Measurements from ENCODE around the gene ELAVL2.

The ELAVL2 gene

DNA sequence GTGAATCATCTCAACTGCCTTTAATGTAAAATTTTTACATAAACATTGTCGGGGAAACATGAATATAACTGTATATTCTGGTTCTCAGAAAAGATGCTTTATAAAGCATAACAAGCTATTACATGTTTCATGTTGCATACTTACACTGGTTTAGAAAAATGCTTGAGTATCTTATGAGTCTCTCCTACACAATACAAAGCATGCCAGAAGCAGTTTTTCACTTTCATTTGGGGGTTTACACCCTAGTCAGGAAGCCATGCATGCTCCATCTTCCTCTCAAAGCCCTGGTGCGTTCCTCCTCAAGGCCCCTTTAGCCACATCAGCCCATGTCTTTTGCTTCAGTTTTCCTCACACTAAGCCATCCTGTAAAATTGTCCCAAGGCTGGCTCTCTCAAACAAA, 22.8 kb downstream of the ELAVL2 start:
- CTCF ChIA-PET, result no interaction called here
- no peak for TF ChIP-seq CTCF (IDR thresholded peaks at IDR 0.05; ENCODE audit: control extremely low read depth, extremely low read depth, low read depth, missing control alignments)
- POLR2A ChIA-PET, result no interaction called here
- DNase-seq (ENCODE audit: extremely low spot score), result no peak

DNA sequence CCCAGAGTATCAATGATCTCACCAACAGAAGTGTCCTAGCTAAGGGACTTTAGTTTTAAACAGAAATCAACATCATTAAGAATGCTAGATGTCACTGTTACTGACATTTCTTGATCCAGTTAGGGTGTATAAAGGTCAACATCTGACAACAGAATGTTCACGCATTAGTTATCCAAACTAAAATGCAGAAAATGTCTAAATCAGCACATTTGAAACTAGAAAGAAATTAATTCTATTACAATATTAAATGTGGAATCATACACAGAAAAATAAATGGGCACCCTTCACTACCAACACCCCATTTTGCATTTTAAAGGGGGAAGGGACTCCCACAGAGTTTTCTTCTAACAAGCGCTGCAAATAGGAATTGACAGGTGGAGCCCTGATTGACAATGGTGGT, 24.5 kb downstream of the ELAVL2 start:
- no peak for TF ChIP-seq CTCF (IDR thresholded peaks at IDR 0.05; ENCODE audit: control extremely low read depth, extremely low read depth, low read depth, missing control alignments)
- CTCF ChIA-PET, result no interaction called here
- no peak for DNase-seq (ENCODE audit: extremely low spot score)
- POLR2A ChIA-PET, result no interaction called here

DNA sequence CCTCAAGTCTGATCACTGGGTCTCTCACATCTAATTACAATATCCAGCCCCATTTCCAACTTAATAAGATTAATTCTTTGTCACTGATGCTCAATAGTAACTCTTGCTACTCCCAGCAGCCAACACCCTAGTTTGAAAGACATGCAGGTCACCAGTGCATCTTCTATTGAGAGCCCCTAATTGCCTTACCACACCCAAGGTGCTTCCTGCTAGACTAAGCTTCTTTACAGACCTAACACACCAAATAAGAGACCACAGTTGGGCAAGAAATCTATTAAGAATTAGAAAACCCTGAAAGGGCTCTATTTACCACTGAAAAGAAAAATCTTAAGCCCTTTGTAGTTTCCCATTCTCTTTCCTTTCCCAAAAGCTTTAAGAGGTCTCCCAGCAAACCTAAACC, 26.5 kb downstream of the ELAVL2 start:
- CTCF ChIA-PET, result no interaction called here
- POLR2A ChIA-PET, result no interaction called here

DNA sequence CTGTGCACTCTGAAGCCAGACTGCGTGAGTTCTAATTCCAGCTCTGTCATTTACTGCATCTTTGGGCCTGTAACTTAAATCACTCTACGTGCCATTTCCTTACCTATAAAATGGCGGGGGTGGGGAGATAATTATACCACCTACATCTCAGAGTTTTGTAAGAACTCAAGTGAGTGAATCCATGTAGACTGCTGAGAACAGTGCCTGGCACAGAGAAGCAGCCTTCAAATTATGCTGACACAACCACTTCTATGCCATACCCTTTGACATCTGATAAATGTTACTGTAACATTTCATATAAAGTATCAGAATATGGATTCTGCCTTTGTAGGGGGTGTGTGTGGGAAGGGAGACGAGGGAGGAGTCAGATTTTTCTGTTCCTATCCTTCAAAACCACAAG, 27.7 kb downstream of the ELAVL2 start:
- CTCF ChIA-PET, result no interaction called here
- DNase-seq (ENCODE audit: extremely low spot score), result no peak
- POLR2A ChIA-PET, result no interaction called here
- TF ChIP-seq CTCF (IDR thresholded peaks at IDR 0.05; ENCODE audit: control extremely low read depth, extremely low read depth, low read depth, missing control alignments), result no peak

More for the DNA sequence above, 26.5 kb downstream of the ELAVL2 start:
- no peak for TF ChIP-seq CTCF (IDR thresholded peaks at IDR 0.05; ENCODE audit: control extremely low read depth, extremely low read depth, low read depth, missing control alignments)
- DNase-seq (ENCODE audit: extremely low spot score), result no peak

- no peak for DNase-seq (ENCODE audit: extremely low spot score)
- TF ChIP-seq CTCF (IDR thresholded peaks at IDR 0.05; ENCODE audit: control extremely low read depth, extremely low read depth, low read depth, missing control alignments), result no peak
- ChIA-PET POLR2A (no interaction called here), CTCF (interaction anchor here (2.2 kb wide), 1 partner anchor 10 kb away, joined by 6 read pairs; no protein-coding TSS in a partner anchor)
Observed at GRCh38 chr9:23796209-23796608, 29.8 kb downstream of the ELAVL2 start.

DNA sequence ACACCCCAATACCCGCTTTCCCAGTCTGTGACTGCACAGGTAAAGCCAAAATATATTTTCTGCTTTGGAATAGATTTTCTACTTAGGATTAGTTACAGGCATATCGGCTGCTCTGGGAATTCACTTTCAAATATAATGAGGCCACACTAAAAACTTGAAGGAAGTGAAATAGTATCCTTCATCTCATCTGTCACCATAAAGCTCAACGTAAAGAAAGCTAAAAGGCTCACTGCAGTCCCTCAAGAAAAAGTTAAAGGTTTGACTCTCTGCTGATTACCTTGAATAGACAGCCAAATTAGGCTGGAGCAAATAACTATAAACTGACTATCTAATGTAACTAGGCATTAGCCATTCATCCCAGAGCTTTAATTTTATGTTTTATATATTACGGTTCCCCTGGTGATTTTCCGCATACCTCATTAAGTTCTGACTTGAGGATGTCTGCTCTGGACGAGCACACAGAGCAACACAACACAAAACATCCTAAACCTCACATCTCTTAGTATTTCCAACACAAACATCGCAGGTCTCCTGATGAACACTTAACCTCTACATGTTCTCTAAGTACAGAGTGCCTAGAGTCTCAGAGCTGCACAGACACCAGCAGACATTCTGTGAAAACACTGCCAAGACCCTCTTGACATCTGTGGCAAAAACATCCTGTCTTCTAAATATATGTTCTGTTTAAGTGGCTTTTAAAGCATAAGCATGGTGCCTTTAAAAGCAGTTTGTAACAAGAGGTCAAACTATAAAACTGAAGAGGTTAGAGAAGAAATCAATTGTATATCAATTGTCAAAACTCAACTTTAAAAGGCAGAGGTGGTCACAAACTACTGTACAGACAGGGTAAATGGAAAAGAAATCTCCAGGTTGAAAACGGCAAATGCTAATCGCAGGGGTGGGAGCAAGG, 35.4 kb downstream of the ELAVL2 start:
- no peak for DNase-seq (ENCODE audit: extremely low spot score)
- POLR2A ChIA-PET, result no interaction called here
- TF ChIP-seq CTCF (IDR thresholded peaks at IDR 0.05; ENCODE audit: control extremely low read depth, extremely low read depth, low read depth, missing control alignments), result no peak
- CTCF ChIA-PET, result no interaction called here
